NCI-H2107 (cell line): ENCODE data around the gene HOXC4.
"Not testable (repeated sequence)": the region's sequence is repeated elsewhere in the genome, so short reads cannot be mapped to it uniquely, and the experiment has no call there.

Experiments used
- DNase-seq: peaks from one replicate; lab custom pipeline; 2025; lab: John Stamatoyannopoulos, UW

Gene HOXC4

DNA sequence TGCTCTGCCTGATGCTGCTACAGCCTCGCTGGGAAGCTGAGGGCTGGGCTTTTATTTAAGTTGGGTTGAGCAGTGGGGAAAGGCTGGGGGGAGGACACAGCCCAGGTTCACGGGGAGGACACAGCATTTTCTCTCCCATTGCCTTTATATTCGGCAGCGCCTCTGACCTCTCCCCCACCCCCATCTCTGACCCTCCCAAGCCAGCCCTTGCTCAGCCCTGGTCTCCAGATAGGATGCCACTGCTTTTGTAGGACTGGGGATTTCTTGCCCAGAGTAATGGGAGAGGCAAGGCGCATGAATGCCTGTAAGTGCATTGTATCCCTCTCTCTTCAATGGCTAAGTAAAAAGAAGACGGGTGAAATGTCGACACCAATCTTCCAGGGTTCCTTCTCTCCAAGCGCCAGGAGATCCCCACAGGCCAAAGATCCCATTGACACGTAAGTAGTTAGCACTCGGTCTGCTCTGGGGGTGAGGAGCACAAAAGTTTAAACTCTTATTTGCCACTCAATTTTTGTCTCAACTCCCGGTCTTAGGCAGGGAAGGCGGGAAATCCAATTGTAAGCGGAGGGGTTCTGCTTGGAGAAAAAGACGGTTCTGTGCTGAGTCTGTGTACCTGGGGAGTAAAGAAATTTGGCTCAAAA, 4.6 kb downstream of the HOXC4 start:
- DNase-seq, result no peak

DNA sequence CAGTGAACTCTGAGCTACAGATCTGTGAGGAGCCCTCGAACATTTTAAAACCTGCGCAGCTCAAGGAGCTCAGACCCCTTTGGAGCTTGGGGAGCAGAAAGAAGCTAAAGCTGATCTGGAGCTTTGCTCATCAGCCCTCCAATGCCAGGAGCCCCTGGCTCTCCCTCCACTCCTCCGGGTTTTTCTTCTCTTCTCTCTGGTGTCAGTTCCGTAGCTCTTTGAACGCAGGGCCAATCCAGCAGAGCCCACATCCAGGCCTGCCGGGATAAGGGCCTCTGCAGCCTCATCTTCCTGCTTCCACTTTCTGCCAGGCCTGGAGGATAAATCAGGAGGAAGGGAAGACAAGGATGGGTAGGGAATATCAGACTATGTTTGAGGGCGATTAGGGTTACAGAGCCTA, 6.0 kb downstream of the HOXC4 start:
- no peak for DNase-seq

DNA sequence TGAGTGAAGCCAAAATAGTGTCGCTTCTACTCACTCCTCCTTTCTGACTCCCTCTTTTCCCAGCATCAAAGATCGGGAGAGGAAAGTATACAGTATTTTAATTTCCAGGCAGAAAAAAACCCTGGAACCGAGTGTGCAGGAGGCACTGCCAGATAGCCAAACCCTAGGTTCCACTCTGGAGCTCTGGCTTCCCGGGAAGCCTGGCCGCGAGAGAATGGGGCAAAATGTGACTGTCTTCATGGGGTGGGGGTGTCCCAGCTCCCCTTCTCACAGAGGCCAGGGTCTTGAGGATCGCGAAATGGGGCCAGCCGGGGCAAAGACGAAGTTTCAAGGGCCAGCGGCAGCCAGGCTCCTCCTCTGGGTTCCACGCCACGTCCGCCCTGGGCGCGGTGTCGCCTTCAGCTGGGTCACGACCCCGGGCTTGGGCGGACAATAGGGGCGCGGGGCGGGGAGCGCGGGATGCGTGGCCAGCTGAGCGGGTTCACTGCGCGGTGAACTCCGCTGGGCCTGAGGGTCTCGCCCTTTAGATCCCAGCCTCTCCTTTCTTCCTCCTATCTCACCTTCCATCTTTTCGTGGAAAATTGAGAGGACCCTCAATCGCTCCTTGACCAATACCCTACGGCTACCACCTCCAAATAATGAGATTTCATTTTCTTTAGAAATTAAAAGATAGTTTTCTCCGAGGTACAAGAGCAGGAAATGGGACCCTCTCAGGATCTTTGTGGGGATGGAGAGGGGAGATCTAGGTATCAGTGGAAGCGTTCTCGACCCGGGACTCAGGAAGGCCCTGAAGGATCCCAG, 6.7 kb downstream of the HOXC4 start:
- DNase-seq, result no peak

DNA sequence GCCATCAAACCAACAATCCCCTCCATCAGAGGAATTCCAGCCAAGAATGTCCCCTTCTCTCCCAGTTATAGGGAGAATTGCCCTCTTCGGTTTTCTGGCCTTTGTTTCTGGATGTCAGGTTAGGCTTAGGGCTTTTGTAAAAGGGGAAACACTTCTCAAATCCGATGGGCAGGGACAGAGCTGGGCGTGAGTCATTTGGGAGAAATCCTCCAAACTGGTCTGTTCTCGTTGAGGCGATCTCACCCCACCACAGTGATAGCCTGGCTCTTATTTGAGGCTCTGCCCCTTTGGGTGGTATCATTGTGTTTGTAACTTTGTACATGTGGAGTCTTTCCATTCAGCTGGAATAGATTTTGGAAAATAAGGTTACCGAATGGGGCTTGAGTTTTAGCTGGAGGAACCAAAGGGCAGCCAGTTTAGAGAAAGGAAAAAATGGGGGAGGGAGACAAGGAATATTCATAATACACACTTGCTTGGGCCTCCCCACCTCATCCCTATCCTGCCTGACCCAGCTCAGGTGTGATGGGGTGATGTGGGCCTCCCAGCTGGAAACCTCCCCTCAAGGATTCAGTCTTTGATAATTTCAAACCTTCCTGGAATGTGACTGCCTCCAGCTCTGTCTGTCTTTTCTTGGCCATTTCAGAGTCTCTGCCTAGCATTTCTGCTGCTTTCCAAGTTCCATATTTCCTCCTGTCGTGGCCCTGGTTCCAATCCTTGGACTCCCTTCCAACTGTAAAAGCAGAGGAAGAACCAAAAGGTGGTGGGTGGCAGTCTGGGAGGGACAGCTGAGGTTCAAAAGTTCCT, 7.5 kb downstream of the HOXC4 start:
- DNase-seq, result no peak

DNA sequence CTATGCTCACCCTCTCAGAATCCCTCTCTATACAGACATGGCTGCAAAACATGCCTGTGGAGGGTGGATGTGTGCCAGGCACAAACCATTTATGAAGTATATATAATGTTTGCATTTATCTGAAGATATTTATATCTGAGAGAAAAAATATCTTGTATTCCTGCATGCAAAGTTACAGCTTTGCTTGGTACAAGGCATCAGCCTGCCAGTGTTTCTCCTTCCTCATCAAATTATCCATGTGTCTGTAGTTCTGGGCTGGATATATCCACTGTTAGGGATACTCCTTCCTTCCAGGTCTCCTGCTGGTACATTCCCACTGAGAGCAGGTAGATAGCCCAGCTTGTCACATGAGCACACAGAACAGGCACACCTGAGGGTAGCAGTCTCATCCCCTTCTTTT, 12.0 kb downstream of the HOXC4 start:
- DNase-seq, result no peak

DNA sequence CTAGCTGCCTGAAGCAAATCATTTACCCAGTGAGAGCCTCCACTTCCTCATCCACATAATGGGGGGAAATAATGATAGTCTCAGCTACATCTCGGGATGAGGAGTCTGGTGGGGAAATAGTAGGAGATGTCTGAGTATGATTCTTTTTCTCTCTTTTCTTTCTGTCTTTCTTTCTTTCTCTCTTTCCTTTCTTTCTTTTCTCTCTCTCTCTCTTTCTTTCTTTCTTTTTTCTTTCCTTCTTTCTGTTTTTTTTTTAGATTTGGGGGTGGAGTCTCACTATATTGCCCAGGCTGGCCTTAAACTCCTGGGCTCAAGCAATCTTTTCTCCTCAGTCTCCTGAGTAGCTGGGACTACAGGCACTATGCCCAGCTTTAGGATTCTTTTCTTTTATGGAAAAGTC, 12.8 kb downstream of the HOXC4 start:
- DNase-seq, result no peak

DNA sequence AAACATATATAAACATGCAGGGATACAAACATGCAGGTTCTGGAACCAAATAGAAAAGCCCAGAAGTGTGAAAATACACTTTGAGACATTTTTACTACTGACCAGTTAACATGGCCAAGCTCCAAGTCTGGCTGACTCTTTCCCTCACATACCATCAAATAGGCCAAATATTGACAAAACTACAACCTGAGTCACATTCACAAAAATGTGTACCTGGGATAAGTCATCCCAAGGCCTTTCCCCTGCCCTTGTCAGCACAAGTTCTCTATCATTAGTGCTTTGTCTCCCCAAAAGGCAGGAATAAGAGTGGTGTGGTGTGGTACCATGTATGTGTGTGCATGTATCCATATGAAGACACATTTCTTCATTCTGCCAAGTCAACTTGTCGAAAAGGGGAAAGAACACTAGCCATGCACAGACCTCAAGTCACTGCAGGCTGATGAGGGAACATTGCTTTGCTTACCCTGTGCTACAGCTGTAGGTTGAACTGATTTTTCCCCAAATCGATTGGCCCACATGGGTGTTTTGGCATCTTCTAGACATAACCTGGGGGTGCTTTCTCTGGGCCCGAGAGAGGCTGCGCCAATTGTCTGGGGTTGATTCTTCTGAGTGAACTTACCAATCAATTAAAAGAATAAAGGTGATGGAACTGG, 14.9 kb downstream of the HOXC4 start:
- DNase-seq, result no peak

DNA sequence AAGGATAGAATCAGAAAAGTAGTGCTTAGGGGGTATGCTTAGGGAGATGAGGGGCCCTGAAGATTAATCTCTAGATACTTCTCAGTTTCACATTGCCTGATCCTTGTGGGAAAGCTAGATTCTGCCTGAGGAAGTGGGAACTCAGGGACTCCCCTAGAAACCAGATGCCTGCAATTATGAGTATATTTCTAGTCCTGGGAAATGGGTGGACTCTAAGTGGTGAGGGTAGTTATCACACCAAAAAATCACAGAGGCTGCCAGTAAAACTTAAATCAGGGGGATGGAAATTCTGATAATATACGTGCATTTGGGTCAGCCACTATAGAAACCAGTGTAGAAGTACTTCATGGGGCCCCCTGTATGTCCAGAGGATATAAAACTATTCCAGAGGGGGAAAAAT, 18.3 kb downstream of the HOXC4 start:
- DNase-seq, result no peak

DNA sequence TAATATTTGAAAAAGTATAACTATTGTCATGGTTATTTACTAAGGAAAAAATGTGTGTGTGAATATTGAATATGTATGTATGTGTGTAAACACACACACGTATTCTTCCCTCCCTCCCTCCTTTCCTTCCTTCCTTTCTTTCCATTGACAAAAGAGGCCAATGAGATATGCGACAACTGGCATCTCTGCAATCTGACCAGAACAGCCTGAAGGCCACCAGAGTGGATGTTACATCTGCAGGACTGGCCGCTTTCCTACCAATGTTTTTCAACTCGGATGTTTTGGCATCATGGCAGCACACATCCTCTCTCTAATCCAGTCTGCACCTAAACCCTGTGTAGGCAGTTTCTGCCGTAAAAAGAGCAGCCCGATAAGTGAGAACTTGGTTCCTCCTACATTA, 20.7 kb downstream of the HOXC4 start:
- no peak for DNase-seq

DNA sequence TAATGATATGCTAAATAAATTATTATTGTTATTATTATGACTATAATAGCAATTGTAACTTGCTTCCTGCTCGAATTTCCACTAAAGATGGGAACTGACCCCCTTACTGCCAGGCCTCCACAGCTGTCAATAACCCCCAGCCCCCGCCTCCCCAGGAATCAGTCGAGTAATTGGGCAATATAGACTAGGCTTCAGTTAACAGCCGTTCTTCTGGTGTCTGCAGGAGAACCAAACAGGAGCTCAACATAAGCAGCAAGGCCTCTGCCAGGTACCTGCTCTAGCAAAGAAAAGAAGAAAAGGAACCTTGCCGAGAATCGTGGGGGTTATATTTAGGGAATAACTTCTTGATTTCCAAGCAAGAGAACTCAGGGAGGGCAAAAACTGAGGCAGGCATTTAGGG, 21.8 kb downstream of the HOXC4 start:
- no peak for DNase-seq

DNA sequence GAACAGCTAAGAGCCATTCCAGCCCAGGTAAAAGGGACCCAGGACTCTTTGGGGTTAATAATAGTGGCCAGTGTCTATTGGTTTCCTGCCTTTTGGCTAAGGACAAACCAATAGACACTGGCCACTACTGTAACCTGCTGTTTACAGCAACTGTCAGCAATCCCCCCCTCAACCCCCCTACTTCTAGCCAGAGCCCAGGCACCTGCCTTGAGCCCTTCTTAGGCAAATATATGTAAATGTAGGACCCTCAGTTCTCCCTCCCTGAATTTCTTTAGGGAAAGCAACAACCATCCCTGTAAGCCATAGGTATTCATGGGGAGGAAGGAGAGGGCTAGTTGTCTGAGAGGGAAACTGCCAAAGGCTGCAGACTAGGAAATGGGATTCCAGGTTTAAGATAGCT, 22.3 kb downstream of the HOXC4 start:
- no peak for DNase-seq

DNA sequence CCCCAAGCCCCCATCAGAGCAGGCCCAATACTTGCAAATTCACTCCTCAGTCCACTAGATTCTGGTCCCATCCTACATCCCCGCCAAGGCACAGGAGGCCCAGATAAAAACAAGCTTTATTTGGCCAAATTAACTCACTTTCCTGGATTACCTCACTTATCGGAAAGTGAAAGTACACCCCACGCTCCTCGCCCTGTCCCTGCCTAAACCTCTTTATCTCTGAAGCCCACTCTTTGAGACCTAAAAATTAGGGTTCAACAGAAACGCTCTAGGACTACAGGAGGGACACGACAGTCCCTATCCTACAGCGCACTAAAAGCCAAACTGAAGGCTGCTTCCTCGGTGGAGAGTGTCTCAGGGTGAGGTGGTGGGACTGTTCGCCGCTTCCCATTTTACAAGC, 24.2 kb downstream of the HOXC4 start:
- not testable (repeated sequence) for DNase-seq

DNA sequence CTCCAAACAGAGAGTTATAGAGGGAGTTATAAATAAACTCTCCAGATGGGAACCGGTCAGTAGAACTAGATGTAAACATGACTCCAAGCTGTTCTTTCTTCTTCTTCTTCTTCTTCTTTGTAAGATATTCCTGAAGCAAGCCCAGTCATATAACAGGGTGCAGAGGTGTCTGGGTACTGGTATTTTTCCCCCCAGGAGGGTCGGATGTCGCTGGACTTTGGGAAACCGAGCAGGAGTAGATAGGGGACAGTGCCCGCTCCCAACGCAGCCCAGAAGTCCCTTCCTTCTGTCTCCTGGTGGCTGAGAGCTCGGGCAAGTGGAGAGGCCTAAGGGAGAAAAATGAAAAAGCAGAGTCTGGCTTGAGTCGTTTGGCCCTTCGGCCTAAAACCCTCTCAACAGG, 25.5 kb downstream of the HOXC4 start:
- not testable (repeated sequence) for DNase-seq

DNA sequence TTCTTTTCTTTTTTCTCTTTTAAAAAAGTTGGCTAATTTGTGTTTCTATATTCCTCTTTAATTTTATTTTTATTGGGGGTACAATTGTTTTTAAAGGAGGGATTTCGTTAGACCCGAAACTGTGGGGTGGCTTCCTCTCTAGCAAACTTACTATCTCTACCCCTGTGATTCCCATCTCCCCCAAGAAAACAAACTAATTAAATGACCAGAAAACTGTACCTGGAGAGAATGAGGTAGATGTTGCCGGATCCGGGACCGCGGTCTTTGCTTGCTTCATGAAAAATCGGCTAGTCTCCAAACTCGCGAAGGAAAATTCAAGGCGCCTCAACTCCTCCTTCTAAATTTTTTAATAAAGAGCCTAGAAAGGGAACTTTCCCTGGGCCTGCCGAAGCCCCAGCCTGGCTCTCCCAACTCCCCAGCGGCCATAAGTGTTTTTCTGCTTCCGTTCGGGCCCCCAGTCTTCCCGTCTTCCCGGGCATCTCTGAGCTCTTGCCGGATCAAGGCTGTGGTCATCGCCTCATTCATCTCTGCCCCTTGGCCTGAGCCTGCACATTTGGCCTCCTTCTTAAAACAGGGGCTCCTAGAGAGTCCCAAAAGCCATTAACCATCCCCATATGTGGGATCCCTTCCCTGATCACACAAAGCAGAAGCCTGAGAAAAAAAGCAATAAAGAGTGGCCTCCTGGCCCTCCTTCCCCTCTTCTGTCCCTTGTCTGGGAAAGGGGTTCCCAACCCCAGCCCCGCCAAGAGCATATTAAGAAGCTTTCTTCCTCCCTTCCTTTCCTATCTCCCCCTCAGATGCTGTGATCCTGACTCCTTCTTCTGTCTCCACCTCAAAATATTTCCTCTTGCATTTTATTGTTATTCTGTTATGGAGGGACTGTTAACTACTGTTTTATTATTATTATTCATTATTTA, 26.6 kb downstream of the HOXC4 start:
- not testable (repeated sequence) for DNase-seq

DNA sequence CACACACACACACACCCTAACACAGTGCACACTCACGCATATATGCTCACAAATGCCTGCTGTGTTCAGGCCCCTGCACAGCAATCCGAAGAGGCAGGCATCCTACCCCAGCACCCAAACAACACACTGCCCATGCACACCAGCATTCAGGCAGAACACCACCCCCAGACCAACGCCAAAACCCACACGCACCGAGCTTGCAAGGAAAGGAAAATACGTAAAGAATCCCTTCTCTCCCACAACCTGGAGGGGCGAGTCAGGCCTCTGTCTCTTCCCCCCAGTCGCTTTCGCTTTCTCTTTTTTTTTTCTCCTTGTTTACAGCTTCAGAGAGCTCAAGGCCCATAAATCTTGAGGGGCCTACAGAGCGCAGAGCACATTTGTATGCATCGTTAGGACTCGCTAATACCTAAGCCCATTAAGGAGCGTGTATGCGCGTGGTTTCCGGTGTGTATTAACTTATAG, 27.4 kb downstream of the HOXC4 start:
- DNase-seq, result not testable (repeated sequence)

DNA sequence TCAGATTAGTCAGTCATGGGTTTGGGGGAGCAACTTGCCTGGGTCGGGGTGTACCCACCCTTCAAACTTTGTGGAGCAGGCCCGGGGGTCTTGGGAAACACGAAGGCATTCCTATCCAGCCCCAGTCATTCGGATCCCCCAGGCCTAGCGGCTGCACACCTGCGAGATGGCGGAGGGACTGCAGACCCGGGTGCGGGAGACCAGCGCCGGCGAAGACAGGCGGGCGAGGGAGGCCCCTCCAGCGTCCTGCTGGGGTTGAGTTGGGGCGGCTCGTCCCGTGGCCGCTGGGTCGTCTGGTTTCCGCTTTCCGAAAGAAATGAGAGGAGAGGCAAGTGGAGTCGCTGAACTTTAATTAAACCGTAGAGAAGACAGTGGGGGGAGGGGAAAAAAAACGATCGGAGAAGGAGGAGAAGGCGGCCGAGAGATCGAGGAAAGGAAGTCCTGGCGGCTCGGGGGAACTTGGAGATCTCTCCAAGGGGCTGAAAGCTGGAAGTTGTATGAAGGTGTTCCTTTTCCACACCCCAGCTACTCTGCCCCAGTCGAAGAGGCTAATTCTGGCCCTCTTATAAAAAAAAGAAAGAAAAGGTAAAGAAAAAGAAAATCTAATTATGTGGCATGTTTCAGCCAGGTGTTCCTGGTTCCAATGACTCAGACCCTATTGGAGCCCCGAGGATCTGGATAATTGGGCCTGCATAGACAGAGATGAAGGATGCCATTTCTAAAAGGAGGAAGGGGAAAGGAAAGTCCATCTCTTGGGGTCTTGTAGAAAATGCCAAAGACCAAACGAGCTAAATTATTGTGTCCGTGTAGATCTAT, 28.2 kb downstream of the HOXC4 start:
- DNase-seq, result not testable (repeated sequence)

DNA sequence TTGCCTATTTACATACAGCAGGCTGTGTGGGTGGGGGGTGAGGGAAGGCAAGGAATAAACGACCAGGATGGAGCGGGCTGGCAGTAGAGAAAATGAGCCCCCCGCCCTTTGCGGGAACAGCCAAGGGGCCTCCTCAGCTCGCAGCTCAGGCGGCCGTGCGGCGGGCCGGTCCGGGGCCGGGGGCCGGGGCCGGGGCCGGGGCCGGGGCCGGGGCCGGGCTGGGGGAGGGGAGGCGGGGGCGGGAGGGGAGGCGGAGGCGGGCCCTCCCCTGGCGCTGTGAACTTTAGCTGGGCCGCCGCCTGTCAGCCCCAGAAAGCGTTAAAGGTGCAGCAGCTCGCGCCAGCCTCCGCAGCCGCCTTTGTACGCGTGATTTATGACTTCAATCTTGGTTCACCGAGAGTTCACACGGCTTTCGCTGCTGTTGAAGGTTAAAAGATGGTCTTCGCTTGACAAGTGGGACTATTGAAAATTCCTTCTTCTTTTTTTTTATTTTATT, 28.8 kb downstream of the HOXC4 start:
- no peak for DNase-seq

DNA sequence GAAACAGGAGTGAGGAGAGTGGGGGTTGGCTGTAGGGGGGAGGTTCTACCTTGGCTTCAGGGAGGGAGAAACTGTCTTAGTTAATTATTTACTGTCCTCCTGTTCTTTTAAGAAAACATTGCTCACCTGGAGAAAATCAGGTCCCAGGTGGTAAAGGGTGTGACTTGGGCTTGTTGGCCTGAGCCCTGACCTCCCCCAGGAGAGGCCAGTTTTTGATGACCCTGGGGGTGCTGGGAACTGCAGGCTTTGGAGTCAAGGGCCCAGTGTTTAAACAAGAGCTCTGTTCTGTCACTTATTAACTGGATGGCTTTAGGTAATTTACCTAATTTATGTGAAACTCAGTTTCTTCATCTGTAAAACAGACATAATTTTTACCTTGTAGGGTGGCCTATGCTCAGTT, 34.4 kb downstream of the HOXC4 start:
- not testable (repeated sequence) for DNase-seq

DNA sequence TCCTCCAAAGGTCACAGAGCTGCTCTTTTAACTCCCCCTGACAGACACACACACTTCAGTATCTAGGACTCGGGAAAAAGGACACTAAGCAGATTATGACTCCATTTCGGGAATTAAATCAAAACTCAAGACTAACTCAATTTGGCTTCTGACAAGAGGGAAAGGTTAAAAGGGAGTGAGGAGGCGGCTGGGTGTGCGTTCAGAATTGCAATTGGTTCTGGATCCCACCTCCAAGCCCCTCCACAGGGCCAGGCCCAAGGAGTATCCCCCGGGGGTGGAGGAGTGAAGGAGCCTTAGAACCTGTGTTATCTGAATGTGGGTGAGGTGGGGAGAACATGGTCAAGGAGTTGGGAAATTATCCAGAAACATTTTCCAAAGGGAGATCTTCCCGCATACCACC, 35.8 kb downstream of the HOXC4 start:
- DNase-seq, result not testable (repeated sequence)

DNA sequence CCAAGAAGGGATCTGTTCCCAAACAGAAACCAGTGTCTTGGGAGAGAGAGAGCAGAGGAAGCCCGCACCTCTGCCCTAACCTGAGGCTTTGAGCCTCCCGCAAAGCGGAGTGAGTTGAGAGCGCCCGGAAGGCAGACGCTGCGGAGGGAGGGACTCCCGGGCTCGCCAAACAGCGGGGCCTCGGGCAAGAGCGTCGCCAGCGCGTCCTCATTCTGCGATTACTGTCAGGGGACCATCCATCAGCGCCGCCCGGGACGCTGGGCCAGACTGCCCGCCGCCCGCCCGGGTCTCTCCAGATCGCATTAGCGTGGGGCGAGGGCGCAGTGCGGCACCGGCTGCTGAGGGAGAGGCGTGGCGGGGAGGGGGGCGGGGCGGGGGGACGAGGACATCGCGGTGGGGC, 36.7 kb downstream of the HOXC4 start:
- not testable (repeated sequence) for DNase-seq
